D721Med (cell line): Measurements from ENCODE around the gene PEX12.

Experiments used
- DNase-seq: peaks from one replicate; pipeline ENCODE4 v3.0.0; 2011; ENCODE audit warnings: low spot score; ENCODE audit not compliant: insufficient read length
- FAIRE-seq: peaks from 2 replicates; lab custom pipeline; 2011; peaks lifted over from hg19 to GRCh38; lab: Jason Lieb, UNC
- CTCF ChIP-seq: IDR thresholded peaks from 2 replicates; pipeline ENCODE4 v1.5.1; 2012; ENCODE audit warnings: mild to moderate bottlenecking, control low read depth; ENCODE audit not compliant: insufficient read depth; ENCODE audit errors: missing control alignments

Gene PEX12

GRCh38 chr17:35596530-35597233 lies 18.3 kb upstream of the PEX12 start:
- DNase-seq (no peak), FAIRE-seq (no peak)
- TF ChIP-seq CTCF = no peak

GRCh38 chr17:35596072-35596471 lies 17.7 kb upstream of the PEX12 start:
- FAIRE-seq = no peak

GRCh38 chr17:35588196-35588920 lies 10.0 kb upstream of the PEX12 start:
- FAIRE-seq (no peak), DNase-seq (no peak)
- TF ChIP-seq CTCF = no peak

More at GRCh38 chr17:35596072-35596471, 17.7 kb upstream of the PEX12 start:
- TF ChIP-seq CTCF = no peak
- no peak for DNase-seq

- peak; percentile 71 for DNase-seq
Observed at GRCh38 chr17:35587074-35587961, 8.9 kb upstream of the PEX12 start, which contains the start of gene AP2B1. AP2B1 (plus strand) TSS chr17:35587322; CDS start chr17:35594031, 6,709 bp downstream.

DNA sequence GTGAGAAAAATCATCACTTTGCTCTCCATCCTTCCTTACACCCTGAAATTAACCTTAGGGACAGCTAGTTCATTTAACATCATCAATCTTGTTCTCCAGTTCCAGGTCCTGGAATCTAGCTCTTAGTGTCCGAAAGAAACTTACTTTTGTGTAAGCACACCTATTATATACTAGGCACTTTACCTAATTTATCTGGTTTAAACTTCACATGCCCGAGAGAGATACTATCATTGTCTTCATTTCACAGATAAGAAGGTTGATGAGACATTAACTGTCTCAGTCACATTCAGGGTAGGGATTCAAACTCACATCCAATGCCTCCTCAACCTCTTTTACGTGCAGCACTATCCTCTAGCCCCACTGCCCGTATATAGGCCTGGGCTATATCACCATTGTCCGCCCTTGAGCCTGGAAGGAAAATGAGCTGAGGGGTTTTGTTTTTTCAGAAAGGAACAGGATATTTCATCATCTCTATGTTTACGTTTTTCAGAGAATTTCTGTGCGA lies 8.2 kb upstream of the PEX12 start:
- TF ChIP-seq CTCF = no peak
- no peak for DNase-seq
- no peak for FAIRE-seq

More at GRCh38 chr17:35587074-35587961, 8.9 kb upstream of the PEX12 start, which contains the start of gene AP2B1:
- peak; percentile 60 for FAIRE-seq
- no peak for TF ChIP-seq CTCF

DNA sequence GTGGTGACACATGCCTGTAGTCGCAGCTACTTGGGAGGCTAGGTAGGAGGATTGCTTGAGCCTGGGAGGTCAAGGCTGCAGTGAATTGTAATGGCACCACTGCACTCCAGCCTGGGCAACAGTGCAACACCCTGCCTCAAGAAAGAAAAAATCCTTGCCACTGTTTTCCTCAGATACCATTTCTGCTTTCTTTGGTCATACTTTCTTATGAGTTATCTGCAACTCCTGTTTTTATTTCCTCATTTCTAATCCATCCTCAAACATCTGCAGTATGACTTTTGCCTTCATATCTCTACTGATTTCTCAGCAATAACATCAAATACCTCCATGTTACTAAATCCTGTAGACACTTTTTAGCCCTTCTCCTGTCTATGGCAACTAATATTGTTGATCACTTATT lies 5.7 kb upstream of the PEX12 start:
- TF ChIP-seq CTCF = no peak
- FAIRE-seq (no peak), DNase-seq (no peak)
